ENCODE data around the gene GALNTL6. TPM values are rescaled to one million over a fixed set of nuclear protein-coding genes. Genes with fewer than 3 reads are reported as not detected.

GALNTL6 gene
- total and polyA plus RNA-seq, 2 donors from 2014 or later: 0.60 TPM; not detected in 1

- peak in 2 of 5 donors; percentile 16 to 17 for DNase-seq
- Histone ChIP-seq H3K4me3 (ENCODE audit: low read length in 3 of 3) (no peak overlapping the region), H3K36me3 (ENCODE audit: control insufficient read depth in 2 of 3, insufficient read depth in 3 of 3, low read length in 3 of 3) (no peaks in the 10 kb centered on the region), H3K4me1 (ENCODE audit: control insufficient read depth in 2 of 3, insufficient read depth in 2 of 3, low read depth in 1 of 3, low read length in 3 of 3) (no peaks in the 10 kb centered on the region), H3K9ac (ENCODE audit: low read length in 3 of 3) (no peak overlapping the region), H3K27me3 (ENCODE audit: control insufficient read depth, insufficient read depth, low read length) (no peaks in the 10 kb centered on the region), H3K9me3 (ENCODE audit: control insufficient read depth in 2 of 3, insufficient read depth in 1 of 3, low read length in 3 of 3) (no peaks in the 10 kb centered on the region), H3K27ac (ENCODE audit: low read depth in 2 of 2, low read length in 2 of 2) (no peak overlapping the region)
- TF ChIP-seq, protein P1, sequence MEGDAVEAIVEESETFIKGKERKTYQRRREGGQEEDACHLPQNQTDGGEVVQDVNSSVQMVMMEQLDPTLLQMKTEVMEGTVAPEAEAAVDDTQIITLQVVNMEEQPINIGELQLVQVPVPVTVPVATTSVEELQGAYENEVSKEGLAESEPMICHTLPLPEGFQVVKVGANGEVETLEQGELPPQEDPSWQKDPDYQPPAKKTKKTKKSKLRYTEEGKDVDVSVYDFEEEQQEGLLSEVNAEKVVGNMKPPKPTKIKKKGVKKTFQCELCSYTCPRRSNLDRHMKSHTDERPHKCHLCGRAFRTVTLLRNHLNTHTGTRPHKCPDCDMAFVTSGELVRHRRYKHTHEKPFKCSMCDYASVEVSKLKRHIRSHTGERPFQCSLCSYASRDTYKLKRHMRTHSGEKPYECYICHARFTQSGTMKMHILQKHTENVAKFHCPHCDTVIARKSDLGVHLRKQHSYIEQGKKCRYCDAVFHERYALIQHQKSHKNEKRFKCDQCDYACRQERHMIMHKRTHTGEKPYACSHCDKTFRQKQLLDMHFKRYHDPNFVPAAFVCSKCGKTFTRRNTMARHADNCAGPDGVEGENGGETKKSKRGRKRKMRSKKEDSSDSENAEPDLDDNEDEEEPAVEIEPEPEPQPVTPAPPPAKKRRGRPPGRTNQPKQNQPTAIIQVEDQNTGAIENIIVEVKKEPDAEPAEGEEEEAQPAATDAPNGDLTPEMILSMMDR (IDR thresholded peaks at IDR 0.05; ENCODE audit: borderline replicate concordance, extremely low read depth, insufficient read depth): no peak
- intact Hi-C loops (cut with DNase I): no loop called here
- no peak for FAIRE-seq
Measured at GRCh38 chr4:172546782-172547181, 733.6 kb downstream of the GALNTL6 start.

DNA sequence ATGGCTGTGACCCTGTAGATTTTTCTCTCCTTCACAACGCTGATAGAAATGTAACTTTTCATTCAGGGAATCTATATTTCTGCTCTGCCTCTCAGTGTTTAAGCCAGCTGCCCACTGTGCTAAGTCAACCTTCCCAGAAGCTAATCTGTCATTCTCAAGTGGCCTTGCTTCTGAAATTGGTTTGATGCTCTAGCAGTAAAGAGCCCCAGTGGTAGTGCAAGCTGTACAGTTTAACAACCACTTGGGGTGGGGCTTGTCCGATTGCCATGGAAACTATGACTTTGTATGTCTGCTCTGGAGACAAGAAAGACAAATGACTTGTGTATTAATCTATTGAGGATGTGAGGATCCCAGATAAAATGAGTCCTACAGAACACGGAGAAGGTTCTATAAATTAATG is 734.5 kb downstream of the GALNTL6 start:
- intact Hi-C loops (cut with DNase I): no loop called here
- H3K27ac ChIP-seq (ENCODE audit: low read depth in 2 of 2, low read length in 2 of 2): no peak overlapping the region
- H3K4me1 ChIP-seq (ENCODE audit: control insufficient read depth in 2 of 3, insufficient read depth in 2 of 3, low read depth in 1 of 3, low read length in 3 of 3): no peaks in the 10 kb centered on the region
- no peaks in the 10 kb centered on the region for H3K27me3 ChIP-seq (ENCODE audit: control insufficient read depth, insufficient read depth, low read length)
- FAIRE-seq (no peak), DNase-seq (peak in 1 of 5 donors; percentile 8)
- no peaks in the 10 kb centered on the region for H3K36me3 ChIP-seq (ENCODE audit: control insufficient read depth in 2 of 3, insufficient read depth in 3 of 3, low read length in 3 of 3)
- no peaks in the 10 kb centered on the region for H3K9me3 ChIP-seq (ENCODE audit: control insufficient read depth in 2 of 3, insufficient read depth in 1 of 3, low read length in 3 of 3)
- no peak overlapping the region for H3K9ac ChIP-seq (ENCODE audit: low read length in 3 of 3)
- TF ChIP-seq, protein P1 (IDR thresholded peaks at IDR 0.05; ENCODE audit: borderline replicate concordance, extremely low read depth, insufficient read depth): no peak
- H3K4me3 ChIP-seq (ENCODE audit: low read length in 3 of 3): no peak overlapping the region

DNA sequence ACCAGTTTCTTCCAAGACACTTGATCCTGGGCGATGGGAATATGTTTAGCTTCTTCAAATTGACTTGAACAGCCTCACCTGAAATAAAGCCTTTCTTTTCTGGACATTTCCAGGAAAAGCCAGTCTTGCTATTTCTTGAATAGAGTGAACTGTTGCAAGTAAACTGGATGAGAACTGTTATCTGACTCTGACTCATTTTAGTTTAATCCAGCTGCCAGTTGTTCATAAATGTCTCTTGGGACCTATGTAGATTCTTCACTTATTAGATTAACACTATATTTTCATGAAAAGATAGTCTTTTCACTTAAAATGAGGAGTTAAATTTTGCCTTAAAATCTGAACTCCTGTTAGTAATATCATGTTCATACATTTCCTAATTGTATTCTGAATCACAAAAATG is 740.0 kb downstream of the GALNTL6 start:
- FAIRE-seq: no peak
- intact Hi-C loops (cut with DNase I): no loop called here

More for the DNA sequence above, 740.0 kb downstream of the GALNTL6 start:
- Histone ChIP-seq H3K9ac (ENCODE audit: low read length in 3 of 3) (no peak overlapping the region), H3K36me3 (ENCODE audit: control insufficient read depth in 2 of 3, insufficient read depth in 3 of 3, low read length in 3 of 3) (no peaks in the 10 kb centered on the region), H3K9me3 (ENCODE audit: control insufficient read depth in 2 of 3, insufficient read depth in 1 of 3, low read length in 3 of 3) (no peaks in the 10 kb centered on the region), H3K27me3 (ENCODE audit: control insufficient read depth, insufficient read depth, low read length) (no peaks in the 10 kb centered on the region), H3K4me1 (ENCODE audit: control insufficient read depth in 2 of 3, insufficient read depth in 2 of 3, low read depth in 1 of 3, low read length in 3 of 3) (no peaks in the 10 kb centered on the region), H3K4me3 (ENCODE audit: low read length in 3 of 3) (no peak overlapping the region), H3K27ac (ENCODE audit: low read depth in 2 of 2, low read length in 2 of 2) (no peak overlapping the region)
- TF ChIP-seq, protein P1 (IDR thresholded peaks at IDR 0.05; ENCODE audit: borderline replicate concordance, extremely low read depth, insufficient read depth): no peak
- DNase-seq: no peak

Measured in kidney (tissue), 14 donors.